IMR-90 (cell line): ENCODE data around the gene ALKBH2. TPM values are rescaled to one million over a fixed set of nuclear protein-coding genes. Genes with fewer than 3 reads are reported as not detected.
A peak's percentile ranks its signal among the peaks of the same experiment; 100 is the strongest.

Experiments used
- ATAC-seq: fragments of 200-7000 bp; cut with Tn5 transposase; 2 replicates; pipeline ENCODE4 v1.9.1; 2020; ENCODE audit warnings: low read depth, mild to moderate bottlenecking, moderate library complexity
- BruUV-seq: library from RNA; stranded (reverse); fragments of 400-500 nt; replicated peaks from 2 replicates; lab custom pipeline; 2021; lab: Mats Ljungman, UMichigan
- CTCF ChIA-PET: fragments of 300-600 bp; formaldehyde crosslinking; extraction: SDS; loops from one replicate; lab custom pipeline; 2021; ENCODE audit warnings: antibody characterized with exemption; lab: Yijun Ruan, JAX
- POLR2A ChIA-PET: fragments of 300-600 bp; sonication (Branson Sonifier 250); formaldehyde crosslinking; loops from one replicate; lab custom pipeline; 2022; ENCODE audit warnings: antibody characterized with exemption; ENCODE audit not compliant: unreplicated experiment; lab: Charles Lee
- DNase-seq: peaks from one replicate; pipeline ENCODE4 v3.0.0; 2013
- H2AFZ ChIP-seq: replicated peaks from 2 replicates; pipeline ENCODE3; 2013; ENCODE audit warnings: low read length, mild to moderate bottlenecking; ENCODE audit not compliant: poor library complexity
- H2AK5ac ChIP-seq: 2 replicates; pipeline ENCODE4 v1.6.1; 2013; ENCODE audit warnings: low read depth, low read length, inconsistent platforms
- H2AK9ac ChIP-seq: replicated peaks from 2 replicates; pipeline ENCODE3; 2013; ENCODE audit warnings: mild to moderate bottlenecking, low read depth, low read length, moderate library complexity; ENCODE audit not compliant: poor library complexity
- H2BK120ac ChIP-seq: 2 replicates; pipeline ENCODE4 v1.6.1; 2013; ENCODE audit warnings: low read depth, low read length, inconsistent platforms
- H2BK15ac ChIP-seq: 3 replicates; pipeline ENCODE4 v1.6.1; 2013; ENCODE audit warnings: low read depth, low read length, inconsistent platforms
- H2BK20ac ChIP-seq: 2 replicates; pipeline ENCODE4 v1.6.1; 2013; ENCODE audit warnings: low read depth, mild to moderate bottlenecking, inconsistent platforms, low read length, moderate library complexity
- H2BK5ac ChIP-seq: 2 replicates; pipeline ENCODE4 v1.6.1; 2013; ENCODE audit warnings: mild to moderate bottlenecking, low read depth, low read length, inconsistent platforms; ENCODE audit not compliant: poor library complexity, severe bottlenecking
- H3K14ac ChIP-seq: replicated peaks from 2 replicates; pipeline ENCODE4 v1.6.1; 2013; ENCODE audit warnings: low read depth, low read length, inconsistent platforms
- H3K18ac ChIP-seq: 2 replicates; pipeline ENCODE4 v1.6.1; 2013; ENCODE audit warnings: low read depth, low read length, control low read depth
- H3K23ac ChIP-seq: 2 replicates; pipeline ENCODE4 v1.6.1; 2013; ENCODE audit warnings: low read depth, low read length, inconsistent platforms
- H3K27ac ChIP-seq: 2 replicates; pipeline ENCODE4 v1.5.1; 2013; ENCODE audit warnings: mild to moderate bottlenecking, control low read depth, low read length; ENCODE audit not compliant: insufficient read depth
- H3K27me3 ChIP-seq: 2 replicates; pipeline ENCODE4 v1.6.1; 2013; ENCODE audit warnings: low read length; ENCODE audit not compliant: control insufficient read depth, insufficient read depth
- H3K36me3 ChIP-seq: 2 replicates; pipeline ENCODE4 v1.6.1; 2013; ENCODE audit warnings: low read length, mixed read lengths; ENCODE audit not compliant: control insufficient read depth, insufficient read depth
- H3K4ac ChIP-seq: 2 replicates; pipeline ENCODE4 v1.6.1; 2013; ENCODE audit warnings: low read depth, low read length, inconsistent platforms
- H3K4me1 ChIP-seq: 2 replicates; pipeline ENCODE4 v1.6.1; 2013; ENCODE audit warnings: low read length, mixed read lengths; ENCODE audit not compliant: control insufficient read depth, insufficient read depth
- H3K4me2 ChIP-seq: 2 replicates; pipeline ENCODE4 v1.6.1; 2013; ENCODE audit warnings: low read depth, mild to moderate bottlenecking, control low read depth, low read length, moderate library complexity
- H3K4me3 ChIP-seq: 2 replicates; pipeline ENCODE4 v1.5.1; 2013; ENCODE audit warnings: low read depth, mild to moderate bottlenecking, control low read depth, low read length, moderate library complexity; ENCODE audit not compliant: insufficient read depth
- H3K56ac ChIP-seq: 2 replicates; pipeline ENCODE4 v1.6.1; 2013; ENCODE audit warnings: low read length, inconsistent platforms; ENCODE audit not compliant: insufficient read depth; ENCODE audit errors: extremely low read depth
- H3K79me1 ChIP-seq, 2 experiments: 2 replicates each; pipeline ENCODE4 v1.6.1; 2013; ENCODE audit warnings: low read length in 2 of 2, inconsistent platforms in 1 of 2, low read depth in 1 of 2
- H3K9ac ChIP-seq: 2 replicates; pipeline ENCODE4 v1.6.1; 2013; ENCODE audit warnings: low read depth, low read length, control low read depth
- H3K9me1 ChIP-seq: 2 replicates; pipeline ENCODE4 v1.6.1; 2013; ENCODE audit warnings: low read length, inconsistent platforms; ENCODE audit not compliant: insufficient read depth
- H3K9me3 ChIP-seq: 2 replicates; pipeline ENCODE4 v1.6.1; 2013; ENCODE audit warnings: low read length; ENCODE audit not compliant: control insufficient read depth, insufficient read depth
- H4K20me1 ChIP-seq: 2 replicates; pipeline ENCODE4 v1.6.1; 2013; ENCODE audit warnings: low read length, inconsistent platforms; ENCODE audit not compliant: insufficient read depth
- H4K5ac ChIP-seq: 2 replicates; pipeline ENCODE4 v1.6.1; 2013; ENCODE audit warnings: mild to moderate bottlenecking, low read depth, low read length, control low read depth
- H4K8ac ChIP-seq, 2 experiments: 2 replicates each; pipeline ENCODE4 v1.6.1; 2013; ENCODE audit warnings: low read depth in 2 of 2, low read length in 2 of 2, control low read depth in 1 of 2, inconsistent platforms in 1 of 2
- H4K91ac ChIP-seq: 2 replicates; pipeline ENCODE4 v1.6.1; 2013; ENCODE audit warnings: low read depth, low read length, inconsistent platforms; ENCODE audit not compliant: insufficient read depth
- CEBPB ChIP-seq: IDR thresholded peaks from 2 replicates; pipeline ENCODE4 v1.6.1; 2012; ENCODE audit warnings: low read depth, low read length, improper control_type of control experiment
- CHD1 ChIP-seq: IDR thresholded peaks from 2 replicates; pipeline ENCODE4 v1.6.1; 2012; ENCODE audit warnings: low read depth, low read length, improper control_type of control experiment
- FOS ChIP-seq: fragments of 150-350 bp; IDR thresholded peaks from 2 replicates; pipeline ENCODE4 v1.6.1; 2016; ENCODE audit warnings: low read depth, low read length
- MAFK ChIP-seq: IDR thresholded peaks from 2 replicates; pipeline ENCODE4 v1.6.1; 2012; ENCODE audit warnings: low read depth, low read length, improper control_type of control experiment
- MAZ ChIP-seq: IDR thresholded peaks from 2 replicates; pipeline ENCODE4 v1.6.1; 2012; ENCODE audit warnings: low read depth, mild to moderate bottlenecking, low read length, improper control_type of control experiment, moderate library complexity, borderline replicate concordance
- MXI1 ChIP-seq: IDR thresholded peaks from 2 replicates; pipeline ENCODE4 v1.6.1; 2012; ENCODE audit warnings: low read depth, mild to moderate bottlenecking, low read length, moderate library complexity, borderline replicate concordance
- NFE2L2 ChIP-seq: fragments of 150-350 bp; IDR thresholded peaks from 2 replicates; pipeline ENCODE4 v1.6.1; 2016; ENCODE audit warnings: low read depth, mild to moderate bottlenecking, low read length
- RCOR1 ChIP-seq: IDR thresholded peaks from 2 replicates; pipeline ENCODE4 v1.6.1; 2012; ENCODE audit warnings: mild to moderate bottlenecking, low read length, improper control_type of control experiment; ENCODE audit not compliant: insufficient replicate concordance
- RFX5 ChIP-seq: IDR thresholded peaks from 2 replicates; pipeline ENCODE4 v1.8.0; 2012; ENCODE audit warnings: low read depth, mild to moderate bottlenecking, low read length, moderate library complexity
- SMC3 ChIP-seq: fragments of 150-350 bp; IDR thresholded peaks from 2 replicates; pipeline ENCODE4 v1.6.1; 2016; ENCODE audit warnings: low read depth, mild to moderate bottlenecking, antibody characterized with exemption, low read length, moderate library complexity
- USF2 ChIP-seq: fragments of 150-350 bp; IDR thresholded peaks from 2 replicates; pipeline ENCODE4 v1.6.1; 2017; ENCODE audit warnings: mild to moderate bottlenecking, antibody characterized with exemption, low read length, low read depth
- WGBS, 2 experiments: methylation state at CpG; one replicate each; pipeline versions ENCODE4 v1.1.5 to v1.1.7; 2013; ENCODE audit warnings: missing lambda C conversion rate in 2 of 2; ENCODE audit not compliant: insufficient read length in 1 of 2; ENCODE audit errors: extremely low coverage in 2 of 2; 5-methylcytosine and 5-hydroxymethylcytosine counted together
- dilution Hi-C: fragments of 300-500 bp; cut with HindIII; formaldehyde crosslinking; loops from one replicate; pipeline ENCODE4 v1.14.3; 2018; ENCODE audit warnings: low sequenced_read_pairs; ENCODE audit not compliant: unreplicated experiment
- in situ Hi-C: fragments of 300-500 bp; cut with MboI; formaldehyde crosslinking; loops from 3 replicates; pipeline ENCODE4 v1.14.3; 2019; ENCODE audit warnings: low sequenced_read_pairs, inconsistent platforms, mixed read lengths
- intact Hi-C: fragments of 100-400 bp; cut with micrococcal nuclease; formaldehyde crosslinking; loops from 2 replicates; pipeline ENCODE4 v1.10.0; 2022
- polyA plus RNA-seq, 3 experiments: library from polyadenylated mRNA; depleted of rRNA; stranded (reverse); fragments of >200 nt; gene quantifications; 2 replicates each; pipeline ENCODE4 v1.2.3, GENCODE V29; 2012; ENCODE audit warnings: low replicate concordance in 1 of 3
- total RNA-seq: library from RNA; depleted of rRNA; stranded (reverse); fragments of >200 nt; gene quantifications from 2 replicates; pipeline ENCODE4 v1.2.3, GENCODE V29; 2012
- TF ChIP-seq, protein P1 (sequence below): conservative IDR thresholded peaks from 2 replicates; pipeline ENCODE4 v1.5.1; 2012; ENCODE audit warnings: mild to moderate bottlenecking, low read depth, low read length, improper control_type of control experiment
- TF ChIP-seq, protein P2 (sequence below): fragments of 150-350 bp; IDR thresholded peaks from 2 replicates; pipeline ENCODE4 v1.6.1; 2016; ENCODE audit warnings: low read depth, mild to moderate bottlenecking, low read length, moderate library complexity, borderline replicate concordance

Gene ALKBH2
- total and polyA plus RNA-seq, 2 of the 4 experiments (the other 2 are of a cell fraction) = 14.9 to 17.8 TPM

- DNase-seq (peak; percentile 16), ATAC-seq (no peak)
- ChIA-PET POLR2A (no interaction called here), CTCF (interaction anchor here (0.7 to 1.8 kb wide), 2 partner anchors 13 to 1980 kb away, joined by 4 to 8 read pairs; no protein-coding TSS in a partner anchor)
- no peak overlapping the region for H3K56ac ChIP-seq
- H3K9ac ChIP-seq = no peak overlapping the region
- no peak overlapping the region for H3K23ac ChIP-seq
- H3K4me3 ChIP-seq = no peak overlapping the region
- no peaks in the 10 kb centered on the region for H3K36me3 ChIP-seq
- H3K4me1 ChIP-seq = no peaks in the 10 kb centered on the region
- no peak overlapping the region for H4K8ac ChIP-seq
- H2BK15ac ChIP-seq = no peak overlapping the region
- no peak overlapping the region for H3K4ac ChIP-seq
- no peak overlapping the region for H3K4me2 ChIP-seq
- in situ Hi-C loops = no loop called here
- no peaks in the 10 kb centered on the region for H3K27me3 ChIP-seq
- no peak overlapping the region for H2AFZ ChIP-seq
- no peak overlapping the region for H2AK9ac ChIP-seq
- intact Hi-C loops = no loop called here
- no peak overlapping the region for H2AK5ac ChIP-seq
- H3K14ac ChIP-seq = no peak overlapping the region
- TF ChIP-seq FOS = no peak
- no peak for TF ChIP-seq CEBPB
- TF ChIP-seq USF2 = no peak
- no peak for TF ChIP-seq RFX5
- TF ChIP-seq, protein P1, sequence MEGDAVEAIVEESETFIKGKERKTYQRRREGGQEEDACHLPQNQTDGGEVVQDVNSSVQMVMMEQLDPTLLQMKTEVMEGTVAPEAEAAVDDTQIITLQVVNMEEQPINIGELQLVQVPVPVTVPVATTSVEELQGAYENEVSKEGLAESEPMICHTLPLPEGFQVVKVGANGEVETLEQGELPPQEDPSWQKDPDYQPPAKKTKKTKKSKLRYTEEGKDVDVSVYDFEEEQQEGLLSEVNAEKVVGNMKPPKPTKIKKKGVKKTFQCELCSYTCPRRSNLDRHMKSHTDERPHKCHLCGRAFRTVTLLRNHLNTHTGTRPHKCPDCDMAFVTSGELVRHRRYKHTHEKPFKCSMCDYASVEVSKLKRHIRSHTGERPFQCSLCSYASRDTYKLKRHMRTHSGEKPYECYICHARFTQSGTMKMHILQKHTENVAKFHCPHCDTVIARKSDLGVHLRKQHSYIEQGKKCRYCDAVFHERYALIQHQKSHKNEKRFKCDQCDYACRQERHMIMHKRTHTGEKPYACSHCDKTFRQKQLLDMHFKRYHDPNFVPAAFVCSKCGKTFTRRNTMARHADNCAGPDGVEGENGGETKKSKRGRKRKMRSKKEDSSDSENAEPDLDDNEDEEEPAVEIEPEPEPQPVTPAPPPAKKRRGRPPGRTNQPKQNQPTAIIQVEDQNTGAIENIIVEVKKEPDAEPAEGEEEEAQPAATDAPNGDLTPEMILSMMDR = no peak
- no peak for TF ChIP-seq RCOR1
- TF ChIP-seq, protein P2, sequence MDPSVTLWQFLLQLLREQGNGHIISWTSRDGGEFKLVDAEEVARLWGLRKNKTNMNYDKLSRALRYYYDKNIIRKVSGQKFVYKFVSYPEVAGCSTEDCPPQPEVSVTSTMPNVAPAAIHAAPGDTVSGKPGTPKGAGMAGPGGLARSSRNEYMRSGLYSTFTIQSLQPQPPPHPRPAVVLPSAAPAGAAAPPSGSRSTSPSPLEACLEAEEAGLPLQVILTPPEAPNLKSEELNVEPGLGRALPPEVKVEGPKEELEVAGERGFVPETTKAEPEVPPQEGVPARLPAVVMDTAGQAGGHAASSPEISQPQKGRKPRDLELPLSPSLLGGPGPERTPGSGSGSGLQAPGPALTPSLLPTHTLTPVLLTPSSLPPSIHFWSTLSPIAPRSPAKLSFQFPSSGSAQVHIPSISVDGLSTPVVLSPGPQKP = no peak
- no peak for TF ChIP-seq MAZ
- TF ChIP-seq MAFK = no peak
- TF ChIP-seq SMC3 = no peak
- no peak for TF ChIP-seq NFE2L2
- TF ChIP-seq MXI1 = no peak
- TF ChIP-seq CHD1 = no peak
- no peak overlapping the region for H4K91ac ChIP-seq
- dilution Hi-C loops = no loop called here
- no peak overlapping the region for H3K18ac ChIP-seq
- H4K20me1 ChIP-seq = no peaks in the 10 kb centered on the region
- H3K79me1 ChIP-seq = no peaks in the 10 kb centered on the region
- no TSS peak for BruUV-seq
- no peak overlapping the region for H2BK120ac ChIP-seq
- no peak overlapping the region for H4K5ac ChIP-seq
- WGBS, 2 experiments = no CpG with 5 or more reads among the region's 8 CpGs
- H2BK5ac ChIP-seq = no peak overlapping the region
- no peaks in the 10 kb centered on the region for H3K9me1 ChIP-seq
- no peaks in the 10 kb centered on the region for H3K9me3 ChIP-seq
- no peak overlapping the region for H3K27ac ChIP-seq
- no peak overlapping the region for H2BK20ac ChIP-seq
These were observed 46.0 kb downstream of the ALKBH2 start for GRCh38 chr12:109047081-109047805.
